AG04450 (cell line): ENCODE measurements around the gene EPHB2. TPM values are rescaled to one million over a fixed set of nuclear protein-coding genes. Genes with fewer than 3 reads are reported as not detected.

Experiments
- CTCF ChIA-PET: fragments of 300-600, 350-600 bp; formaldehyde crosslinking; extraction: SDS; loops from one replicate; lab custom pipeline; 2022; ENCODE audit warnings: antibody characterized with exemption, inconsistent platforms; lab: Charles Lee
- POLR2A ChIA-PET: fragments of 350-600 bp; formaldehyde crosslinking; extraction: SDS; loops from one replicate; lab custom pipeline; 2021; ENCODE audit warnings: antibody characterized with exemption, inconsistent platforms; lab: Yijun Ruan, JAX
- DNase-seq: peaks from one replicate; pipeline ENCODE4 v3.0.0-alpha.2; 2011; ENCODE audit warnings: low read depth, low spot score
- H3K27ac ChIP-seq: one replicate; pipeline ENCODE4 v1.5.1; 2012; ENCODE audit warnings: low read depth, low read length, control low read depth
- H3K27me3 ChIP-seq: one replicate; pipeline ENCODE4 v1.6.0; 2012; ENCODE audit warnings: low read length; ENCODE audit not compliant: control insufficient read depth, insufficient read depth
- H3K4me3 ChIP-seq: 2 replicates; pipeline ENCODE4 v1.5.1; 2011; ENCODE audit warnings: mild to moderate bottlenecking, low read depth, low read length, control low read depth
- H3K9me3 ChIP-seq: 2 replicates; pipeline ENCODE4 v1.5.1; 2012; ENCODE audit warnings: low read length; ENCODE audit not compliant: control insufficient read depth, insufficient read depth
- polyA plus RNA-seq: library from polyadenylated mRNA; depleted of rRNA; stranded (reverse); fragments of >200 nt; gene quantifications from 2 replicates; pipeline ENCODE4 v1.2.3, GENCODE V29; 2011
- TF ChIP-seq, protein P1 (sequence below): IDR thresholded peaks from 2 replicates; pipeline ENCODE4 v1.5.1; 2011; ENCODE audit warnings: low read depth, low read length, control low read depth, inconsistent platforms

Gene EPHB2
- polyA plus RNA-seq, 1 experiment: 30.9 TPM

DNA sequence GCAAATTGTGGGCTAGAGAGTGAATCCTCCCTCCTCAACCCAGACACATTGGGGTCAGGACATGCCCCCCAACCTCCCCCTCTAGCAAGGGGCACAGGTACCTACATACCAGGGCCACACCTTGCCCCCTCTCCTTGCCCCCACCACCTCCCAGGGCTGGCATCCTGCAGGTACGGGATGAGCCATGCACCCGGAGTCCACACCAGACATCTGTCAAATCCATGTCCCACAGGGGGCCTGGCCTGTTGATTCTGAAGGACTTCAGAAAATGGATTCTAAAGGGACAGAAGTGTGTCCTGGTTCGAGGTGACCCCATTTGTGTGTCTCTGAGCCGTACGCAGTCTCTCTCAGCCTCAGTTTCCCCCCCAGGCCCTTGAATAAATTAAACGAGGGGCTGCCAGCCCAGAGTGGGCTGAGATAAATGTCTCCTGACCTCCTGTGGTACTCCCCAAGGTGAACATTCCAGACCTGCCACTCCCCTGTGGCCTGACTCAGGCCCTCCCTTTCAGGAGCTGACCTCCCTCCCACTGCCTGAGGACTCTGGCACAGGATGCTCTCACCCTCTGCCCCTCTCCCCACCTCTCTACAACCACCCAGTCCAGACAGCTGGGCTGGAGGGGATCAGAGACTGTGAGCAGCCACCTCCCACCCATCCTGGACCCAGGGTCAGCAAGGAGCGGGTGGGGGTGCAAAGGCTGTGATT lies 94.5 kb downstream of the EPHB2 start:
- POLR2A ChIA-PET: no interaction called here
- no peaks in the 10 kb centered on the region; the same call in 1 of the 2 replicates for H3K9me3 ChIP-seq
- H3K4me3 ChIP-seq: no peak overlapping the region
- no peaks in the 10 kb centered on the region for H3K27me3 ChIP-seq
- TF ChIP-seq, protein P1, sequence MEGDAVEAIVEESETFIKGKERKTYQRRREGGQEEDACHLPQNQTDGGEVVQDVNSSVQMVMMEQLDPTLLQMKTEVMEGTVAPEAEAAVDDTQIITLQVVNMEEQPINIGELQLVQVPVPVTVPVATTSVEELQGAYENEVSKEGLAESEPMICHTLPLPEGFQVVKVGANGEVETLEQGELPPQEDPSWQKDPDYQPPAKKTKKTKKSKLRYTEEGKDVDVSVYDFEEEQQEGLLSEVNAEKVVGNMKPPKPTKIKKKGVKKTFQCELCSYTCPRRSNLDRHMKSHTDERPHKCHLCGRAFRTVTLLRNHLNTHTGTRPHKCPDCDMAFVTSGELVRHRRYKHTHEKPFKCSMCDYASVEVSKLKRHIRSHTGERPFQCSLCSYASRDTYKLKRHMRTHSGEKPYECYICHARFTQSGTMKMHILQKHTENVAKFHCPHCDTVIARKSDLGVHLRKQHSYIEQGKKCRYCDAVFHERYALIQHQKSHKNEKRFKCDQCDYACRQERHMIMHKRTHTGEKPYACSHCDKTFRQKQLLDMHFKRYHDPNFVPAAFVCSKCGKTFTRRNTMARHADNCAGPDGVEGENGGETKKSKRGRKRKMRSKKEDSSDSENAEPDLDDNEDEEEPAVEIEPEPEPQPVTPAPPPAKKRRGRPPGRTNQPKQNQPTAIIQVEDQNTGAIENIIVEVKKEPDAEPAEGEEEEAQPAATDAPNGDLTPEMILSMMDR: no peak
- no peak overlapping the region for H3K27ac ChIP-seq
- CTCF ChIA-PET: no interaction called here
- DNase-seq: no peak

DNA sequence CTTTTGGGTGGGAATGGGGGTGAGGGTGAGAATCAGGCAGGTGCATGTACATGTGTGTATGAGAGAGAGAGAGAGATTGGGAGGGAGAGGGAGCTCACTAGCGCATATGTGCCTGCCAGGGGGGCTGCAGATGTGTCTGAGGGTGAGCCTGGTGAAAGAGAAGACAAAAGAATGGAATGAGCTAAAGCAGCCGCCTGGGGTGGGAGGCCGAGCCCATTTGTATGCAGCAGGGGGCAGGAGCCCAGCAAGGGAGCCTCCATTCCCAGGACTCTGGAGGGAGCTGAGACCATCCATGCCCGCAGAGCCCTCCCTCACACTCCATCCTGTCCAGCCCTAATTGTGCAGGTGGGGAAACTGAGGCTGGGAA lies 95.0 kb downstream of the EPHB2 start:
- Histone ChIP-seq H3K27me3 (no peaks in the 10 kb centered on the region), H3K4me3 (no peak overlapping the region), H3K9me3 (no peaks in the 10 kb centered on the region; the same call in 1 of the 2 replicates), H3K27ac (no peak overlapping the region)
- ChIA-PET POLR2A (no interaction called here), CTCF (interaction anchor here (0.8 kb wide), 1 partner anchor 163 kb away, joined by 3 read pairs; no protein-coding TSS in a partner anchor)
- DNase-seq: no peak
- TF ChIP-seq, protein P1: no peak

DNA sequence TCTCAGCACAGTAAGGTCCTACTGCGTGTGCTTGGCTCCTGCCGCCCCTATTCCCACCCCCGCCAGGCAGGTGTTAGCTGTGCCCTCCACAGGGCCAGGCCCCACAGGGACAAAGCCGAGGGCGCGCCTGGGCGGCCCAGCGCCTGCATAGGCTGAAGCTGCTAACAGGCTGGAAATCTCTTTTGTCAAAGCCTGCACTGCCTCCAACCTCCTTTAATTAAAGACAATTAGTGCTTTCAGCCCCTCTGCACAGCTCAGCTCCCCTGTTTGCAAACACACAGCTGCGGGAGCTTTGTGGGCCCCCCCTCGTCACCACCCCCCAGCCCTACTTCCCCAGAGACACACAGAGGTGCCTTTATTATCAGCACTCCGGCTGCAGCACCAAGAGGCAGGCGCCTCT lies 95.9 kb downstream of the EPHB2 start:
- CTCF ChIA-PET: no interaction called here
- H3K27me3 ChIP-seq: no peaks in the 10 kb centered on the region

DNA sequence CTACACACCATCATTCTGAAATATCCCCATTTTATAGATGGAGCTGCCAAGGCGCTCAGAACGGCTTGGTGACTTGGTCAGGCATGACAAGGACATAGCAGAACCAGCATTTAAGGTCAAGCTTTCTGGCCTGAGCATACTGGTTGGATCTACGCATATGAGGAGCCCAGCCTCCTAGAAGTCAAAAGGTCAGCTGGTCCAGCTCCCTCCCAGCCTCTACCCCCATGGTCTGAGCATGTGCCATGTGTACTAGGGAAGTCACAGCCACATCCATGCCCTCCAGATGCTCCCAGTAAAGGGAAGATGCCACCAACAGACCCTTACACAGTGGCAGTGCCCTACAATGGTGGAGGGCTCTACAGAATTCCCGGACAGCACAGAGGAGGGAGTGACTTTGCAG lies 96.7 kb downstream of the EPHB2 start:
- no peak for DNase-seq
- ChIA-PET POLR2A (interaction anchor here (1.8 kb wide), 1 partner anchor 57 kb away, joined by 10 read pairs; no protein-coding TSS in a partner anchor), CTCF (interaction anchor here (1.3 kb wide), 1 partner anchor 81 kb away, joined by 3 read pairs; no protein-coding TSS in a partner anchor)
- no peak overlapping the region for H3K27ac ChIP-seq
- TF ChIP-seq, protein P1: no peak
- H3K9me3 ChIP-seq: no peaks in the 10 kb centered on the region; the same call in 1 of the 2 replicates
- no peaks in the 10 kb centered on the region for H3K27me3 ChIP-seq
- H3K4me3 ChIP-seq: no peak overlapping the region

More for the DNA sequence above, 95.9 kb downstream of the EPHB2 start:
- POLR2A ChIA-PET: interaction anchor here (0.9 kb wide), 1 partner anchor 56 kb away, joined by 5 read pairs; no protein-coding TSS in a partner anchor
- TF ChIP-seq, protein P1: no peak
- no peak overlapping the region for H3K4me3 ChIP-seq
- no peaks in the 10 kb centered on the region; the same call in 1 of the 2 replicates for H3K9me3 ChIP-seq
- no peak overlapping the region for H3K27ac ChIP-seq
- DNase-seq: no peak

DNA sequence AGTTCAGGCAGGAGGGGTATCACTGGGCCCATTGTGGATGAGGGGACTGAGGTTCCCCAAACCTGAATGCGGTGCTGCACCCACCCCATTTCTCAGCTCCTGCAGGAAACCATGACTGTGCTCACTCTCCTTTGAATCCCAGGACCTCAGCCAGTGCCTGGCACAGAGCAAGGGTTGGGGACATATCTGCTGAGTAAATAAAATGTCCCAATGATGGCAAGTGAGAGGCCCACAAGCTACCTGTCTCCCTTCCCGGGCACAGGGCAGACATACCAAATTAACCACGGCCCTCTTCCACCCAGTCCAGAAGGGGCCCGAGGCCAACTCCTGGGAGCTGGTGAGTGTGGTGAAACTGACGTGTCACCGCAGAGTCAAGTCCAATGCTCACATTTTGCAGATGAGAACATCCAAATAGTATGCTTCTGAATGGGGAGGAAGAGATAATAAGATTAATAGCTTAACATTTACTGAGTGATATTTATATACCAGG lies 97.6 kb downstream of the EPHB2 start:
- Histone ChIP-seq H3K4me3 (no peak overlapping the region), H3K27me3 (no peaks in the 10 kb centered on the region), H3K27ac (peak overlapping the region; percentile 77), H3K9me3 (no peaks in the 10 kb centered on the region; the same call in 1 of the 2 replicates)
- TF ChIP-seq, protein P1: no peak
- ChIA-PET POLR2A (interaction anchor here (0.6 to 1.8 kb wide), 6 partner anchors 13 to 120 kb away, joined by 3 to 10 read pairs (median 3); no protein-coding TSS in a partner anchor), CTCF (interaction anchor here (1.3 to 2.9 kb wide), 3 partner anchors 54 to 104 kb away, joined by 3 to 10 read pairs (median 7); no protein-coding TSS in a partner anchor)
- DNase-seq: peak; percentile 52
